Measurements from ENCODE around the gene BAAT. TPM values are rescaled to one million over a fixed set of nuclear protein-coding genes. Genes with fewer than 3 reads are reported as not detected.

BAAT gene
- polyA plus RNA-seq, 1 donor (not counting 4 experiments of a cell fraction or from before 2014, with no cell fraction given) = 0.14 TPM

DNA sequence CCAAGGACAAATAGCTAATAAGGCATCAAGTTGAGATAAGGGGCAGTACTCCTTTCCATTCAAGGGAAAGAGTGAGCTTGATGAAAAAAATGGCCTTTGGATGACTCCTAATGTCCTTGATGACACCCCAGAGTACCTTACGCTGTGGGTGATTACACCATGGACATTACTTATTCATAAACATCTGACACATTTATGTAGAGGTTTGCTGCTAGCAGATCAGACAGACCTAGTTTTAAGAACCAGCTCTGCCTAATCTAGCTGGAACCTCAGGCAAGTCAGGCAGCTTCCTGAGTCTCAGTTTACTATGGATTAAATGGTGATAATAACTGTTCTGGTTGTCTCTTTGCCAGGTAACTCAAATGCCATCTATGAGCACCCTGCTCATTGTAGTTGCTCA lies 47.9 kb upstream of the BAAT start:
- Histone ChIP-seq H3K9me3 (ENCODE audit: control insufficient read depth, low read depth, low read length) (no peaks in the 10 kb centered on the region), H3K36me3 (ENCODE audit: control insufficient read depth in 2 of 2, extremely low read depth in 1 of 2, insufficient read depth in 2 of 2, low read length in 2 of 2) (no peaks in the 10 kb centered on the region), H2AFZ (ENCODE audit: control insufficient read depth, low read length) (no peak overlapping the region), H4K20me1 (ENCODE audit: control insufficient read depth, extremely low read depth, insufficient read depth, low read length) (no peaks in the 10 kb centered on the region), H3K4me1 (ENCODE audit: control insufficient read depth, extremely low read depth, insufficient read depth, low read length) (no peaks in the 10 kb centered on the region), H3K27ac (ENCODE audit: control insufficient read depth, insufficient read depth, low read length) (no peak overlapping the region), H3K9ac (ENCODE audit: control insufficient read depth, extremely low read depth, insufficient read depth, low read length) (no peak overlapping the region), H3K4me2 (ENCODE audit: control insufficient read depth, extremely low read depth, insufficient read depth, low read depth, low read length) (no peak overlapping the region), H3K4me3 (ENCODE audit: control insufficient read depth in 2 of 3, extremely low read depth in 1 of 3, insufficient read depth in 2 of 3, low read depth in 1 of 3, low read length in 3 of 3) (no peak overlapping the region), H3K79me2 (ENCODE audit: control insufficient read depth, insufficient read depth, low read length) (no peaks in the 10 kb centered on the region), H3K9me1 (ENCODE audit: control insufficient read depth, extremely low read depth, insufficient read depth, low read length) (no peaks in the 10 kb centered on the region), H3K27me3 (ENCODE audit: control insufficient read depth, extremely low read depth, insufficient read depth, low read length) (no peaks in the 10 kb centered on the region)
- FAIRE-seq (no peak), DNase-seq (ENCODE audit: low read depth, low spot score) (no peak)
- no peak for TF ChIP-seq CTCF (optimal IDR thresholded peaks at IDR 0.05 in 1 of 3, IDR thresholded peaks at IDR 0.05 in 1 of 3, conservative IDR thresholded peaks at IDR 0.05 in 1 of 3; ENCODE audit: extremely low read depth in 1 of 3, insufficient read depth in 2 of 3, low read length in 3 of 3)
- no peak for TF ChIP-seq EZH2 (IDR thresholded peaks at IDR 0.05; ENCODE audit: low read length)
- dilution Hi-C loops (cut with MboI; ENCODE audit: extremely low pct_ligation_motif_present, low sequenced_read_pairs) = no loop called here

- Histone ChIP-seq H3K4me3 (ENCODE audit: control insufficient read depth in 2 of 3, extremely low read depth in 1 of 3, insufficient read depth in 2 of 3, low read depth in 1 of 3, low read length in 3 of 3) (no peak overlapping the region), H3K27me3 (ENCODE audit: control insufficient read depth, extremely low read depth, insufficient read depth, low read length) (no peaks in the 10 kb centered on the region), H3K9ac (ENCODE audit: control insufficient read depth, extremely low read depth, insufficient read depth, low read length) (no peak overlapping the region), H3K4me1 (ENCODE audit: control insufficient read depth, extremely low read depth, insufficient read depth, low read length) (no peaks in the 10 kb centered on the region), H3K27ac (ENCODE audit: control insufficient read depth, insufficient read depth, low read length) (no peak overlapping the region), H3K9me3 (ENCODE audit: control insufficient read depth, low read depth, low read length) (no peaks in the 10 kb centered on the region), H3K36me3 (ENCODE audit: control insufficient read depth in 2 of 2, extremely low read depth in 1 of 2, insufficient read depth in 2 of 2, low read length in 2 of 2) (no peaks in the 10 kb centered on the region), H3K79me2 (ENCODE audit: control insufficient read depth, insufficient read depth, low read length) (no peaks in the 10 kb centered on the region), H3K4me2 (ENCODE audit: control insufficient read depth, extremely low read depth, insufficient read depth, low read depth, low read length) (no peak overlapping the region), H2AFZ (ENCODE audit: control insufficient read depth, low read length) (no peak overlapping the region), H3K9me1 (ENCODE audit: control insufficient read depth, extremely low read depth, insufficient read depth, low read length) (no peaks in the 10 kb centered on the region), H4K20me1 (ENCODE audit: control insufficient read depth, extremely low read depth, insufficient read depth, low read length) (no peaks in the 10 kb centered on the region)
- FAIRE-seq (no peak), DNase-seq (ENCODE audit: low read depth, low spot score) (no peak)
- no peak for TF ChIP-seq EZH2 (IDR thresholded peaks at IDR 0.05; ENCODE audit: low read length)
- dilution Hi-C loops (cut with MboI; ENCODE audit: extremely low pct_ligation_motif_present, low sequenced_read_pairs) = no loop called here
Measured at GRCh38 chr9:101432171-101432570, 47.4 kb upstream of the BAAT start.

DNA sequence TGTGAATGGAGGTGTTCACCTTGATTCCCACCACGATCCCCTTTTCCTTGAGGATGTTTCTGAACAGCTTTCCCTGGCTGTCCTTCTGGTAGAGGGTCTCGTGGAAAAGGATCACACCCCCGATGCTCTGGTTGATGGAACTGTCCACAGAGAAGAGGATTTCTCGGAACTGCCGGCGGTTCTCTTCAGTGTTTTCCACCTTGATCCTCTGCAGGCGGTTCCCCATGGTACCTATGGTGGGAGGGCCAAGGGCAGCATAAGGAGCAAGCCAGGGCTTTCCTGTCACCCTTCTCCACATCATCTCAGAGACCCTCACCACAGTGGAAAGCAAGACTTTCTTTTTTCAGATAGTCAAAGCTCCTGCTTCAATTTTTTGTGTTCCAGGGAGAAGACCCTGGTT lies 44.9 kb upstream of the BAAT start:
- H3K27me3 ChIP-seq (ENCODE audit: control insufficient read depth, extremely low read depth, insufficient read depth, low read length) = no peaks in the 10 kb centered on the region
- no peaks in the 10 kb centered on the region for H4K20me1 ChIP-seq (ENCODE audit: control insufficient read depth, extremely low read depth, insufficient read depth, low read length)
- dilution Hi-C loops (cut with MboI; ENCODE audit: extremely low pct_ligation_motif_present, low sequenced_read_pairs) = no loop called here
- no peaks in the 10 kb centered on the region for H3K36me3 ChIP-seq (ENCODE audit: control insufficient read depth in 2 of 2, extremely low read depth in 1 of 2, insufficient read depth in 2 of 2, low read length in 2 of 2)
- no peak for TF ChIP-seq EZH2 (IDR thresholded peaks at IDR 0.05; ENCODE audit: low read length)
- TF ChIP-seq CTCF (optimal IDR thresholded peaks at IDR 0.05 in 1 of 3, IDR thresholded peaks at IDR 0.05 in 1 of 3, conservative IDR thresholded peaks at IDR 0.05 in 1 of 3; ENCODE audit: extremely low read depth in 1 of 3, insufficient read depth in 2 of 3, low read length in 3 of 3) = no peak
- DNase-seq (ENCODE audit: low read depth, low spot score) (no peak), FAIRE-seq (no peak)
- H3K27ac ChIP-seq (ENCODE audit: control insufficient read depth, insufficient read depth, low read length) = no peak overlapping the region
- H3K4me1 ChIP-seq (ENCODE audit: control insufficient read depth, extremely low read depth, insufficient read depth, low read length) = no peaks in the 10 kb centered on the region
- H3K4me3 ChIP-seq (ENCODE audit: control insufficient read depth in 2 of 3, extremely low read depth in 1 of 3, insufficient read depth in 2 of 3, low read depth in 1 of 3, low read length in 3 of 3) = no peak overlapping the region
- H2AFZ ChIP-seq (ENCODE audit: control insufficient read depth, low read length) = no peak overlapping the region
- H3K9me1 ChIP-seq (ENCODE audit: control insufficient read depth, extremely low read depth, insufficient read depth, low read length) = no peaks in the 10 kb centered on the region
- H3K4me2 ChIP-seq (ENCODE audit: control insufficient read depth, extremely low read depth, insufficient read depth, low read depth, low read length) = no peak overlapping the region
- no peaks in the 10 kb centered on the region for H3K9me3 ChIP-seq (ENCODE audit: control insufficient read depth, low read depth, low read length)
- no peak overlapping the region for H3K9ac ChIP-seq (ENCODE audit: control insufficient read depth, extremely low read depth, insufficient read depth, low read length)
- H3K79me2 ChIP-seq (ENCODE audit: control insufficient read depth, insufficient read depth, low read length) = no peaks in the 10 kb centered on the region

All from keratinocyte (primary cell).